Epithelial cell of prostate (primary cell): ENCODE results near the gene IKZF2.

Experiments
- DNase-seq: peaks from one replicate; pipeline ENCODE4 v3.0.0-alpha.2; 2011; ENCODE audit warnings: low read depth, low spot score
- H3K27ac ChIP-seq: fragments of 450-650 bp; 2 replicates; pipeline ENCODE4 v1.5.1; 2017; ENCODE audit warnings: mild to moderate bottlenecking

The IKZF2 gene

DNA sequence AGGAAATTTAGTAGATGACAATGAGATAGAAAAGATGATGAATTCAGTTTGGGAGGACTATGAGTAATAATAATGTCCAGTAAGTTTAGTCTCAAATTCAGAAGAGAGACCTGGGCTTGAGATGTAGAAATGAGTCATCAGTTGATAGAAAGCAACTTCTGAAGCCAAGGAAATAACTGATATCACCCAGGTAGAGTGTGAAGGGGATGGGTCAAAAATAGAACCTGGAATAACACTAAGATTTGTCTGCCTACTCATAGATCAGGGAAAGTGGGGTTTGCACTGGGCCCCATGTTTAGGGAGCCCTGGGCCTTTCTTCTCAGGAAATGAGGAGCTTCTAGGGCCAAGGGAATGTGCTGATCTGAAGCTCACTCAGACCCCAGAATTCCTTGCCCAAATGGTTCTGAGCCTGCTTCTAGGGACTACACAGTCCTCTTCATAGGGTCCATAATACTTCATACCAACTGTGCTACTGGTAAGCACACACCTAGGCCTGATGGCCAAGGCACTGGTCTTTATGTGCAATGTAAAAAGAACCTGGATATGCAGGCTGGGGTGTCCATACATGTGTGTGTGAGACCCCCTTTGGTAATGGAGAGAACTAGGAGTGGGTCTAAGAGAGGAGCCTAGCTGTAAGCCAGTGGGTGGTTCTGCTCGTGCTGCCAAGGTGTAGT lies 141.2 kb downstream of the IKZF2 start:
- H3K27ac ChIP-seq = no peak overlapping the region
- no peak for DNase-seq

DNA sequence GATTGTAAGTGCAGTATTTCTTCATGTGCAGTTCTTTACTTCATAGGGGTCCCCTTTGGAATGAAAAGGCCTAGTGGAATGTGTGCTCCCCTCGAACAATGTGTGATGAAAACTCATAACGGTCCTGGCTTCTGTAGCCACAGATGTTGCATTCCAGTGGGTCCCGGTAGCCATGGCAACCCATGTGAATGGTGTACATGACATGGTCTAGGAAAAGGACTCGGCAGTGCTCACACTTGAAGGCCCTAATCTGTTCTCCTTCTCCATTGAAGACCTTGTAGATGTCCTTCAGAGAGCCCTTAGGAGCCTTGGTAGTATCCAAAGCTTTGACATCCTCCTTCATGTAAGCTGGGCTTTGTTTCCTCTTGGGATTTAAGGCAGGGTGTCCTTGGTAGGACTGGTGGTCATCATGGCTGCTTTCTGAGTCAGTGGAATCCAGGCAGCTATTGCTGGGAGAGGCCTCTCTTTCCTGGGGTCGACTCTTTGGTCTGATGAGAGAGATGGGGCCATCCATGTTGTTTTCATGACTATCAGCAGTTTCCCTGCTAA lies 144.0 kb downstream of the IKZF2 start:
- no peak overlapping the region for H3K27ac ChIP-seq
- no peak for DNase-seq

GRCh38 chr2:213004197-213004821 lies 147.1 kb downstream of the IKZF2 start:
- DNase-seq = no peak
- no peak overlapping the region for H3K27ac ChIP-seq

DNA sequence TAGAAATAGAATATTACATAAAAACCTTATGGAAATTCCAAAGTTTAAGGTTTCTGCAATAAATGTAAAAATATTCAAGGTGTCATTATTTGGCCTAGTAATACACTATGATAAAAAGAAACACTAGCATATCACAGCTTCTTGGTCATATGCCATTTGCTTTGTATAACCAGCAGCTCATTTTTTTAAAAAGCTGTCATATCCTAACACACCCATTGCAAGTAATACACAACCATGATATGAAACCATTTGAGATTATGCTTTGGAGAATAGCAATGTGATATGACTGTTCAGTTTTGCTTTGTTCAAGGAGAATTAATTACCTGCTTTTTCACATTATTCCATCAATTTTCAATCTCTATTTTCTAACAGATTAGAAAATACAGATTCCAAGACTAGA lies 149.0 kb downstream of the IKZF2 start:
- no peak overlapping the region for H3K27ac ChIP-seq
- DNase-seq = no peak

DNA sequence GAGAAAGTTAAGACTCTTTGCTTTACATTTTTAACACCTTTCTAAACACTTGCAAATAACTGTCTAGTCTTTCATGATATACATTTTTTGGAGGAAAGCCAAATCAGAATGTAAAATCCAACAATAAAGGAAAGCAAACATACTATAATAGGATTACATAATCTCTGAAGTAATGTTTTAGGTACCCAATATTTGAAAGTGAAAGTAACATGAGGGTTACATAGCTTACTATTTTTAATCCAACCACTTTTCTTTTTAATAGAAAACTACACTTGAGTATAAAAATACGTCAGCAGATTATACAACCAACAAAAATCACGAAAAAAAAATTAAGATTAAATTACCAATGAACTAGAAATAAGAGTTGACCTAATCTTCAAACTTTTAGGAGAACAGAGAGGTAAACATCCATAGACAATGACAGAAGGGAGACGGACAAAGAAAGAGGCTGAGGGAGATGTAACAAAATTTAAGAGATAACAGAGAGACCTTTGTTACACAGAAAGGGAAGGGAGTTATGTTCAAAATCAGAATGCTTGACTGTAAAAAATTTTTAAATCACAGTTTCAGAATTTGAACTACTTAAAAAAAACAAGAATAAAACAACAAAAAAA lies 150.0 kb downstream of the IKZF2 start:
- DNase-seq = no peak

DNA sequence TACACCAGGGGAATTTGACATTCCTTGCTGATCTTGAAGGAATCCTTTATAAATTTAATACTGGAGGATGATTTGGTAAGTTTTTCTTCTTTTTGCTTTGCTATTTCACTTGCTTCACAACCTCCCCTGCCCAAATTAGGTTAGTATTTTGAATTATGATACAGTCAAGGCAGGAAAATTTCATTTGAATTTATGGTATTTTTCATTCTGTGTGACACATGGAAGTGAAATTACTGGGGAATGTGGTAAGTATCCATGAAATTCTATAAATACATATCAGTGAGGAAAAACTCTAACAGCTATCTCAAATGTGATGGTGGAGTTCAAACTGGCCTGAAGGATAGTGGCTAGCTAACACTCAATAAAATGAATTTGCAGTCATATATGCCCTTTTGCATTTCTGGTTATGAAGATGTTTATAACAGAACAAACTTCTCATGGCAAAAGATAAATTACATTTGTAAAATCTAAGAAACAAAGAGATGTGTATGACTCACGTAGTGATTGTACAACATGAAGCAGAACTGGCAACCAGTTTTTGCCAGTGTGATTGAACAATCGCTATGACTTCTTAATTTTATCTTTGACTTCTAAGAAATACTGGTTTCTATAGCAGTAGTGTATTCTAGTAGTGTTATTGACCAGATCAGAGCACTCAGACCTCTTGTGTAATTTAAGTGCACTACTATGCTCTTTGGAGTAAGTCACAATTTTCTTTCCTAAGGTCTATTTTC lies 152.6 kb downstream of the IKZF2 start:
- H3K27ac ChIP-seq = no peak overlapping the region

More for the DNA sequence above, 150.0 kb downstream of the IKZF2 start:
- H3K27ac ChIP-seq = no peak overlapping the region

GRCh38 chr2:212997526-212998020 lies 153.8 kb downstream of the IKZF2 start:
- DNase-seq = no peak
- no peak overlapping the region for H3K27ac ChIP-seq

More for the DNA sequence above, 152.6 kb downstream of the IKZF2 start:
- DNase-seq = no peak

GRCh38 chr2:212995920-212996319 lies 155.5 kb downstream of the IKZF2 start:
- H3K27ac ChIP-seq = no peak overlapping the region
- no peak for DNase-seq

- peak; percentile 37 for DNase-seq
- no peak overlapping the region for H3K27ac ChIP-seq
Observed at GRCh38 chr2:212994976-212995375, 156.4 kb downstream of the IKZF2 start.

DNA sequence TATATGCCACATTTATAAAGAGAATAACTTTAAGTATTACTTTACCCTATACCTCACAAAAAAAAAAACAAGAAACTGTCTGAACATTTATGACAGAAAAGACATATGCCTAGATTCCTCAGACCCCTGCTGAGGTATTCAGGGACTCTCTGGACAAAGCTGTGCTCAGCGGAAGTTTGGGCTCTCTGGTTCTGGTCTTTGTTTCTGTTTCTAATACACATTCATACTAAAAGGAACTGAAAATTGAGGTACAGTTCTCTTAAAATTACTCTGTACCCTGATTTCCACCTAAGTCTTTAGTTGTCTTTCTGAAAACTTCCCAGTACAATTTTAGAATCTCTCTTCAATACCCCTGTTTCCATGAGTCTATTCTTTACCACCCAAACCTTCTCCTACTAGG lies 160.3 kb downstream of the IKZF2 start:
- no peak for DNase-seq
- H3K27ac ChIP-seq = no peak overlapping the region

DNA sequence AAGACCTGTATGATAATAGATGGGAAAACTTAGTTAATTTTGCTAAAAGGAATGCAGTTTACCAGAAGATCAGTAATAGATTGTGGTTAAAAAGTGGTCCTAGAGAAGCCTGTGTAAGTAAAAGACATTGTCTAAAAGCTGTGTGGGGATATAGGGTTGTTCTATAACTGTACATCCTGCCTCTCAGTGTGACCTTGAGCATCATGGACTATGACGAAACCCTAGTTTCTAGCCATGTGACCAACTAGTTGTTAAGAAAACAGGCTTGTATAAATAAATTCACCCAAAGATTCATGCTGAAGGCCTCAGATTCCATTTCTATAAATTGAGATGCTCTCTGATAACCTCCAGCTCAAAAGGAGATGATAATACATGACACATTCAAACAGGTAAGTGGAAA lies 160.7 kb downstream of the IKZF2 start:
- H3K27ac ChIP-seq = no peak overlapping the region
- DNase-seq = no peak

GRCh38 chr2:212987492-212987891 lies 163.9 kb downstream of the IKZF2 start:
- H3K27ac ChIP-seq = no peak overlapping the region
- no peak for DNase-seq

DNA sequence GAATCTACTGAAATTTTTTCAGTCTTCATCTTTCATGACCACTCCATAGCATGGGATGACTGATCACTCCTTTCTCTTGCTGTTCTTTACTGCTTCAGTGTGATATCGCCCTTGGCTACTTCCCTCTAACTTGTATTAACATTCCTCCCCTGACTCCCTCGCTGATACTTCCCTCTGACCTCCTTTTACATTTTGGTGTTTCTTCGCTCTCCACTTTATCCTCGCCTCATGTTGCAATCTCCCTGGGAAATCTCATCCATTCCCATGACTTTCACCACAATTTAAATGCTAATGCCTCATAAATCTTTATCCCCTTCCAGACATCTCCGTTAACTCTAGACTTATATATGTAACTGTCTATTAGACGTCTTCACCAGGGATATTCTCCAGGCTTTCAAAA lies 167.3 kb downstream of the IKZF2 start:
- no peak overlapping the region for H3K27ac ChIP-seq
- no peak for DNase-seq

DNA sequence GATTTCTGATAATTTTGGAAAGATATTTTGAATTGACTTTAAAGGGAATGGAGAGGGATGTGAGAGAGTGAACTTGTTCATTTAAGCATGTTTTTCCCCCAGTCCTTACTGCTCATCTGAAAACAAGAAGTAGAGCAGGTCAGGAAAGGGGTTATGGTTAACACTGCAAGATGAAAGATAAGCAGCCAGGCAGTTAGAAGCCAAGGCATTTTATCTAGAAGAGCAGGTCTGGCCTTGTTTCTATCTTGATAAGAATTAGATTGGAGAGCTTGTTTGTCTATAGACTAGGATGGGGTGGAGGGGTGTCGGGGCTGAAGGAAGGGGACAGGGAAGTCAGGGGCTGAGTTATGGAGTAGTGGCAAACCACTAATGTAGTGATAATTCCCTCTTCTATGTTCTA lies 171.6 kb downstream of the IKZF2 start:
- no peak for DNase-seq
- H3K27ac ChIP-seq = no peak overlapping the region

- H3K27ac ChIP-seq = no peak overlapping the region
- DNase-seq = no peak
Observed at GRCh38 chr2:212979046-212979612, 172.3 kb downstream of the IKZF2 start.

DNA sequence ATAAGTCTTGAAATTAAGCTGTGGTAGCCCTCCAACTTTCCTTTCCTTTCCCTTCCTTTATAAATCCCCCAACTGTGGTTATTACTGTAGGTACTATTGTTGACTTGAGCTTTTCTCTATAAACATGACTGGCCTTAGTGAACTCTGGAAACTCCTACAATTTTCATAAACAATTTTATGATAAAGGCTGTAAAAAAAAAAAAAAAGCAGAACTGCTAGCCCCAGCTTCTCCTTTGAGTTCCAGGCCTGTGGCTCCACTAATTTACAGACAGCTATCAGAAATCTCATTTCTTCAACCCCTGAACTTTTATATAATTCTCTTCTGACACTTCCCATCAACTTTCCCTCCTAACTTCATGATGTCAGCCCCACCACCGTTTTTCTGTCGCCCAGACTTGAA lies 174.3 kb downstream of the IKZF2 start:
- H3K27ac ChIP-seq = no peak overlapping the region
- DNase-seq = no peak

DNA sequence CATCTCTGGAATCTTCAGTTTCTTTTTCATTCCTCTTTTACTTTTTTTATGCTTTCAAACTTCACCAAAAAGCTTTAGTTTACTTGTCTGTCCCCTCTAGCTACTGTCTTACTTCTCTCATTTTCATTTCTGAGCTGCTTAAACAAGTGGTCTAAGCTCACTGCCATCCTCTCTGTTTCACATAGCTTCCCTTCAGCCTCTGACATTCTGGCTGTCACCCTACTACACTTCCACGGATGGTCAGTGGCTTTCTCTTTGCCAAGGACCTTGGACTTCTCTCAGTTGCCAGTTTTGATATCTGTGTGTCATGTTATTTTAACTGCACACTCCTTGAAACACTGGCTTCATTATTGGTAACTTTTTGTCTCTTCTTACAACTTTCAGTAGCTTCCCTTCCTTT lies 176.1 kb downstream of the IKZF2 start:
- peak overlapping the region; percentile 13 for H3K27ac ChIP-seq

DNA sequence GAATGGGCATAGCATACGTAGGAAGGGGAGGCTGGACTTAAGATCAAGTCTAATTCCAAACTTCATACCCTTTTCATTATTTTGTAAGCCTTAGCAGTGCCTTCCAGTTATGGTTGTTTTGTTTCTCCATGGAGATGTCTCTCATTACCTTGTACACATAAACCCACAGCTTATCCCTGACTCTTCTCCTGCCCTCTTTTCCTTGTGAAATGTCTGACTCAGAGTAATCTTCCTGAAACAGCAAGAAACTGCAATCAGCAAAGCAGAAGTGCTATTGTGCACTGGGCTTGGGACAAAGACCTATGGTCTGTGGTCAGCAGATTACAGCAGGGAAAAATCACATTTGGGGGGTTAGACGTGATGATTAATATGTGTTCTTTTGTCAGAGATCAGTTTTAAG lies 176.7 kb downstream of the IKZF2 start:
- peak overlapping the region; percentile 13 for H3K27ac ChIP-seq
- DNase-seq = no peak

More for the DNA sequence above, 176.1 kb downstream of the IKZF2 start:
- DNase-seq = no peak

DNA sequence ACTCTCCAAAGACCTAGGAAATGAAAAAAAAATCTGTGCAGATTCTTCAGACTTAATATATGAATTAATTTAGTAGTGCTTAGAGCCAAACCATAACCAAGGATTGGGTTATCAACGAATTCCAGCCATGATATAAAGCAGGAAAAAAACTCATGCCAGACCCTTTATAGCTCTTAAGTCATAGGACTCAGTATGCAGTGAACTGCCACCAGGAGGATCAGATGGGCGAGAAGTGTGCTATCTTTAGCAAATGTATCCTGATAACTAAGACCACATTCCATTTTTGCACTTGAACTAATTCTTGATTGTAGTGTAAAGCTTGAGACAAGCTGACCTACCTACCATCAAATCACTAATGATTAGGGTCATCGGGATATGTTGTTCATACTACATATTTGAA lies 178.1 kb downstream of the IKZF2 start:
- no peak overlapping the region for H3K27ac ChIP-seq
- DNase-seq = no peak

GRCh38 chr2:212970132-212970531 lies 181.3 kb downstream of the IKZF2 start:
- H3K27ac ChIP-seq = peak overlapping the region; percentile 64
- no peak for DNase-seq
